ENCODE results near the gene SGMS2.

Gene SGMS2

DNA sequence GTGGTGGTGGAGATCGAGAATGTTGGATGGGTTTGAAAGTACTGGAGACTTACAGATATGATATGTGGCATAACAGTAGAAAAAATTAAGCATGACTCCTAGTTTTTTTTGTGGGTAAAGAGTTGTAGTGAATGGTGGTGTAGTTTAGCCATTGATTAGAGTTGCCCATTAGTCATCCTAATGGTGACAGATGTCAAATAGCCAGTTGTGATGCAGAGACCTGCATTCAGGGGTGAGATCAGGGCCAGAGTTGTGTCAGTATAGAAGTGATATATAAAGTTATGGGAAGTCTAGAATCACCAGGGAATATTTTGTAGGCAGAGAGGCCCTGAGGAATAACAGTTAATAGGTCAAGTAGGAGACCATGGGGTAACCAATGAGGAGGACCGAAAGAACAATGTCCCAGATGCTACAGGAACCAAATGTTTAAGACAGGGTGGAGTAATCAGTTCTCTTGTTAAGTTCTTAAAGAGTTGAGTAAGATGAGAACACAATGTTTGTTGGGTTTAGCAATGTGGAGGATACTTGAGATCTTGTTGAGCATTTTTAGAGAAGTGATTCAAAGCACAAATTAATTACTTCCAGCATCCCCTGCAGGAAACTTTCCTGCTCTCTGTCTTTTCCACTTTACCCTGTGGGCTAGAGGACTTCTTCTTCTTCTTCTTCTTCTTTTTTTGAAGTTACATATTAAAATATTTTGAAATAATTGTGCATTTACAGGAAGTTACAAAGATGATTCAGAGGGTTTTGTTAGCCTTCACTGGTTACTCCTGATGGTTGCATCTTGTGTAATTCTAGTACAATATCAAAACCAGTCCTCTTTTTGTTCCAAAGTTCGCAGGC, 13.3 kb downstream of the SGMS2 start:
- TF ChIP-seq ZBTB7A (IDR thresholded peaks at IDR 0.05; ENCODE audit: low read depth) (no peak), CREB1 (IDR thresholded peaks at IDR 0.05; ENCODE audit: low read depth) (no peak), REST (IDR thresholded peaks at IDR 0.05; ENCODE audit: low read depth) (no peak)
- TF ChIP-seq, protein P1, sequence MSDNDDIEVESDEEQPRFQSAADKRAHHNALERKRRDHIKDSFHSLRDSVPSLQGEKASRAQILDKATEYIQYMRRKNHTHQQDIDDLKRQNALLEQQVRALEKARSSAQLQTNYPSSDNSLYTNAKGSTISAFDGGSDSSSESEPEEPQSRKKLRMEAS (IDR thresholded peaks at IDR 0.05), result no peak

- TF ChIP-seq TAF1 (IDR thresholded peaks at IDR 0.05; ENCODE audit: low read depth) (no peak), ZBTB7A (IDR thresholded peaks at IDR 0.05; ENCODE audit: low read depth) (no peak), CREB1 (IDR thresholded peaks at IDR 0.05; ENCODE audit: low read depth) (no peak)
- TF ChIP-seq, protein P2, sequence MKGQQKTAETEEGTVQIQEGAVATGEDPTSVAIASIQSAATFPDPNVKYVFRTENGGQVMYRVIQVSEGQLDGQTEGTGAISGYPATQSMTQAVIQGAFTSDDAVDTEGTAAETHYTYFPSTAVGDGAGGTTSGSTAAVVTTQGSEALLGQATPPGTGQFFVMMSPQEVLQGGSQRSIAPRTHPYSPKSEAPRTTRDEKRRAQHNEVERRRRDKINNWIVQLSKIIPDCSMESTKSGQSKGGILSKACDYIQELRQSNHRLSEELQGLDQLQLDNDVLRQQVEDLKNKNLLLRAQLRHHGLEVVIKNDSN (IDR thresholded peaks at IDR 0.05), result no peak
Measured at GRCh38 chr4:107838861-107839565, 14.3 kb downstream of the SGMS2 start.

GRCh38 chr4:107843391-107843790, 18.7 kb downstream of the SGMS2 start:
- TF ChIP-seq REST (IDR thresholded peaks at IDR 0.05; ENCODE audit: low read depth) (no peak), RAD21 (IDR thresholded peaks at IDR 0.05; ENCODE audit: low read depth) (no peak), CREB1 (IDR thresholded peaks at IDR 0.05; ENCODE audit: low read depth) (no peak), CEBPB (IDR thresholded peaks at IDR 0.05) (no peak), EGR1 (IDR thresholded peaks at IDR 0.05) (no peak), TCF12 (IDR thresholded peaks at IDR 0.05; ENCODE audit: low read depth) (no peak), YY1 (IDR thresholded peaks at IDR 0.05; ENCODE audit: low read depth) (no peak), EP300 (IDR thresholded peaks at IDR 0.05; ENCODE audit: borderline replicate concordance) (no peak), TAF1 (IDR thresholded peaks at IDR 0.05; ENCODE audit: low read depth) (no peak), TEAD4 (IDR thresholded peaks at IDR 0.05) (no peak), ZBTB7A (IDR thresholded peaks at IDR 0.05; ENCODE audit: low read depth) (no peak), FOXM1 (IDR thresholded peaks at IDR 0.05; ENCODE audit: borderline replicate concordance, low read depth) (no peak), NFIC (IDR thresholded peaks at IDR 0.05) (no peak)
- TF ChIP-seq, protein P1 (IDR thresholded peaks at IDR 0.05), result no peak
- TF ChIP-seq, protein P2 (IDR thresholded peaks at IDR 0.05), result no peak

GRCh38 chr4:107845681-107846080, 20.9 kb downstream of the SGMS2 start:
- TF ChIP-seq, protein P1 (IDR thresholded peaks at IDR 0.05), result no peak
- no peak for TF ChIP-seq RAD21 (IDR thresholded peaks at IDR 0.05; ENCODE audit: low read depth)
- no peak for TF ChIP-seq TEAD4 (IDR thresholded peaks at IDR 0.05)
- no peak for TF ChIP-seq REST (IDR thresholded peaks at IDR 0.05; ENCODE audit: low read depth)
- TF ChIP-seq NFIC (IDR thresholded peaks at IDR 0.05), result no peak
- no peak for TF ChIP-seq TAF1 (IDR thresholded peaks at IDR 0.05; ENCODE audit: low read depth)
- TF ChIP-seq TCF12 (IDR thresholded peaks at IDR 0.05; ENCODE audit: low read depth), result no peak
- TF ChIP-seq CREB1 (IDR thresholded peaks at IDR 0.05; ENCODE audit: low read depth), result no peak
- no peak for TF ChIP-seq EP300 (IDR thresholded peaks at IDR 0.05; ENCODE audit: borderline replicate concordance)
- TF ChIP-seq FOXM1 (IDR thresholded peaks at IDR 0.05; ENCODE audit: borderline replicate concordance, low read depth), result no peak
- TF ChIP-seq CEBPB (IDR thresholded peaks at IDR 0.05), result no peak
- TF ChIP-seq EGR1 (IDR thresholded peaks at IDR 0.05), result no peak
- TF ChIP-seq, protein P2 (IDR thresholded peaks at IDR 0.05), result no peak
- no peak for TF ChIP-seq ZBTB7A (IDR thresholded peaks at IDR 0.05; ENCODE audit: low read depth)

Data from Ishikawa (cell line).